ENCODE data around the gene PMAIP1.

Gene PMAIP1

GRCh38 chr18:59923539-59924196, 23.9 kb downstream of the PMAIP1 start:
- no peaks in the 10 kb centered on the region for H3K4me1 ChIP-seq (ENCODE audit: control insufficient read depth, insufficient read depth, low read length)
- no peaks in the 10 kb centered on the region for H3K9me3 ChIP-seq (ENCODE audit: control insufficient read depth, low read length)
- no peak overlapping the region for H3K4me3 ChIP-seq (ENCODE audit: low read length)
- no peak overlapping the region for H3K9ac ChIP-seq (ENCODE audit: low read length)
- no peaks in the 10 kb centered on the region for H3K27me3 ChIP-seq (ENCODE audit: control insufficient read depth, insufficient read depth, low read length)
- H3K36me3 ChIP-seq (ENCODE audit: control insufficient read depth, insufficient read depth, low read length) = no peaks in the 10 kb centered on the region

- Histone ChIP-seq H3K36me3 (ENCODE audit: control insufficient read depth, insufficient read depth, low read length) (no peaks in the 10 kb centered on the region), H3K9me3 (ENCODE audit: control insufficient read depth, low read length) (no peaks in the 10 kb centered on the region), H3K4me1 (ENCODE audit: control insufficient read depth, insufficient read depth, low read length) (no peaks in the 10 kb centered on the region), H3K9ac (ENCODE audit: low read length) (no peak overlapping the region), H3K4me3 (ENCODE audit: low read length) (no peak overlapping the region), H3K27me3 (ENCODE audit: control insufficient read depth, insufficient read depth, low read length) (no peaks in the 10 kb centered on the region)
Observed at GRCh38 chr18:59926131-59926530, 26.3 kb downstream of the PMAIP1 start.

- H3K36me3 ChIP-seq (ENCODE audit: control insufficient read depth, insufficient read depth, low read length) = no peaks in the 10 kb centered on the region
- H3K4me3 ChIP-seq (ENCODE audit: low read length) = no peak overlapping the region
- no peaks in the 10 kb centered on the region for H3K4me1 ChIP-seq (ENCODE audit: control insufficient read depth, insufficient read depth, low read length)
- no peak overlapping the region for H3K9ac ChIP-seq (ENCODE audit: low read length)
- no peaks in the 10 kb centered on the region for H3K9me3 ChIP-seq (ENCODE audit: control insufficient read depth, low read length)
- H3K27me3 ChIP-seq (ENCODE audit: control insufficient read depth, insufficient read depth, low read length) = no peaks in the 10 kb centered on the region
Observed at GRCh38 chr18:59927246-59927825, 27.5 kb downstream of the PMAIP1 start.

GRCh38 chr18:59928201-59928600, 28.4 kb downstream of the PMAIP1 start:
- H3K27me3 ChIP-seq (ENCODE audit: control insufficient read depth, insufficient read depth, low read length) = no peaks in the 10 kb centered on the region
- H3K4me3 ChIP-seq (ENCODE audit: low read length) = no peak overlapping the region
- no peak overlapping the region for H3K9ac ChIP-seq (ENCODE audit: low read length)
- no peaks in the 10 kb centered on the region for H3K36me3 ChIP-seq (ENCODE audit: control insufficient read depth, insufficient read depth, low read length)
- H3K9me3 ChIP-seq (ENCODE audit: control insufficient read depth, low read length) = no peaks in the 10 kb centered on the region
- no peaks in the 10 kb centered on the region for H3K4me1 ChIP-seq (ENCODE audit: control insufficient read depth, insufficient read depth, low read length)

- Histone ChIP-seq H3K4me3 (ENCODE audit: low read length) (no peak overlapping the region), H3K9me3 (ENCODE audit: control insufficient read depth, low read length) (no peaks in the 10 kb centered on the region), H3K36me3 (ENCODE audit: control insufficient read depth, insufficient read depth, low read length) (no peaks in the 10 kb centered on the region), H3K9ac (ENCODE audit: low read length) (no peak overlapping the region), H3K27me3 (ENCODE audit: control insufficient read depth, insufficient read depth, low read length) (no peaks in the 10 kb centered on the region), H3K4me1 (ENCODE audit: control insufficient read depth, insufficient read depth, low read length) (no peaks in the 10 kb centered on the region)
Observed at GRCh38 chr18:59929621-59930295, 30.0 kb downstream of the PMAIP1 start.

- no peaks in the 10 kb centered on the region for H3K27me3 ChIP-seq (ENCODE audit: control insufficient read depth, insufficient read depth, low read length)
- H3K4me1 ChIP-seq (ENCODE audit: control insufficient read depth, insufficient read depth, low read length) = no peaks in the 10 kb centered on the region
- H3K36me3 ChIP-seq (ENCODE audit: control insufficient read depth, insufficient read depth, low read length) = no peaks in the 10 kb centered on the region
- H3K4me3 ChIP-seq (ENCODE audit: low read length) = no peak overlapping the region
- H3K9me3 ChIP-seq (ENCODE audit: control insufficient read depth, low read length) = no peaks in the 10 kb centered on the region
- no peak overlapping the region for H3K9ac ChIP-seq (ENCODE audit: low read length)
Observed at GRCh38 chr18:59932401-59932800, 32.6 kb downstream of the PMAIP1 start.

GRCh38 chr18:59938676-59939075, 38.9 kb downstream of the PMAIP1 start:
- Histone ChIP-seq H3K9me3 (ENCODE audit: control insufficient read depth, low read length) (no peaks in the 10 kb centered on the region), H3K9ac (ENCODE audit: low read length) (no peak overlapping the region), H3K27me3 (ENCODE audit: control insufficient read depth, insufficient read depth, low read length) (no peaks in the 10 kb centered on the region), H3K36me3 (ENCODE audit: control insufficient read depth, insufficient read depth, low read length) (no peaks in the 10 kb centered on the region), H3K4me3 (ENCODE audit: low read length) (no peak overlapping the region), H3K4me1 (ENCODE audit: control insufficient read depth, insufficient read depth, low read length) (no peaks in the 10 kb centered on the region)

- Histone ChIP-seq H3K4me1 (ENCODE audit: control insufficient read depth, insufficient read depth, low read length) (no peaks in the 10 kb centered on the region), H3K9ac (ENCODE audit: low read length) (no peak overlapping the region), H3K27me3 (ENCODE audit: control insufficient read depth, insufficient read depth, low read length) (no peaks in the 10 kb centered on the region), H3K9me3 (ENCODE audit: control insufficient read depth, low read length) (no peaks in the 10 kb centered on the region), H3K36me3 (ENCODE audit: control insufficient read depth, insufficient read depth, low read length) (no peaks in the 10 kb centered on the region), H3K4me3 (ENCODE audit: low read length) (no peak overlapping the region)
Observed at GRCh38 chr18:59939127-59939526, 39.3 kb downstream of the PMAIP1 start.

GRCh38 chr18:59940068-59940467, 40.3 kb downstream of the PMAIP1 start:
- Histone ChIP-seq H3K9me3 (ENCODE audit: control insufficient read depth, low read length) (no peaks in the 10 kb centered on the region), H3K9ac (ENCODE audit: low read length) (no peak overlapping the region), H3K4me1 (ENCODE audit: control insufficient read depth, insufficient read depth, low read length) (no peaks in the 10 kb centered on the region), H3K36me3 (ENCODE audit: control insufficient read depth, insufficient read depth, low read length) (no peaks in the 10 kb centered on the region), H3K27me3 (ENCODE audit: control insufficient read depth, insufficient read depth, low read length) (no peaks in the 10 kb centered on the region), H3K4me3 (ENCODE audit: low read length) (no peak overlapping the region)

- Histone ChIP-seq H3K4me1 (ENCODE audit: control insufficient read depth, insufficient read depth, low read length) (no peaks in the 10 kb centered on the region), H3K36me3 (ENCODE audit: control insufficient read depth, insufficient read depth, low read length) (no peaks in the 10 kb centered on the region), H3K27me3 (ENCODE audit: control insufficient read depth, insufficient read depth, low read length) (no peaks in the 10 kb centered on the region), H3K9ac (ENCODE audit: low read length) (no peak overlapping the region), H3K4me3 (ENCODE audit: low read length) (no peak overlapping the region), H3K9me3 (ENCODE audit: control insufficient read depth, low read length) (no peaks in the 10 kb centered on the region)
Observed at GRCh38 chr18:59941331-59941730, 41.5 kb downstream of the PMAIP1 start.

GRCh38 chr18:59942601-59943000, 42.8 kb downstream of the PMAIP1 start:
- no peaks in the 10 kb centered on the region for H3K9me3 ChIP-seq (ENCODE audit: control insufficient read depth, low read length)
- no peaks in the 10 kb centered on the region for H3K4me1 ChIP-seq (ENCODE audit: control insufficient read depth, insufficient read depth, low read length)
- no peaks in the 10 kb centered on the region for H3K36me3 ChIP-seq (ENCODE audit: control insufficient read depth, insufficient read depth, low read length)
- H3K27me3 ChIP-seq (ENCODE audit: control insufficient read depth, insufficient read depth, low read length) = no peaks in the 10 kb centered on the region
- no peak overlapping the region for H3K9ac ChIP-seq (ENCODE audit: low read length)
- no peak overlapping the region for H3K4me3 ChIP-seq (ENCODE audit: low read length)

- Histone ChIP-seq H3K9me3 (ENCODE audit: control insufficient read depth, low read length) (no peaks in the 10 kb centered on the region), H3K36me3 (ENCODE audit: control insufficient read depth, insufficient read depth, low read length) (no peaks in the 10 kb centered on the region), H3K4me3 (ENCODE audit: low read length) (no peak overlapping the region), H3K4me1 (ENCODE audit: control insufficient read depth, insufficient read depth, low read length) (no peaks in the 10 kb centered on the region), H3K9ac (ENCODE audit: low read length) (no peak overlapping the region), H3K27me3 (ENCODE audit: control insufficient read depth, insufficient read depth, low read length) (no peaks in the 10 kb centered on the region)
Observed at GRCh38 chr18:59945544-59945943, 45.7 kb downstream of the PMAIP1 start.

Measured in mucosa of stomach (tissue), 1 donor.